HEK293T (cell line): Measurements from ENCODE around the gene MAFB.

Experiments used
- HDGF ChIP-seq: fragments of 450-650 bp; IDR thresholded peaks from 2 replicates; pipeline ENCODE4 v1.6.1; 2017; ENCODE audit warnings: antibody characterized with exemption, borderline replicate concordance
- LEF1 ChIP-seq: fragments of 450-650 bp; IDR thresholded peaks from 2 replicates; pipeline ENCODE4 v1.6.1; 2017; ENCODE audit warnings: mild to moderate bottlenecking, borderline replicate concordance

- no peak for TF ChIP-seq HDGF
- TF ChIP-seq LEF1: no peak
These were observed 49.2 kb downstream of the MAFB start for GRCh38 chr20:40639676-40640355.
